HS-5 (cell line): ENCODE data around the gene TEK.

Experiments used
- DNase-seq: peaks from one replicate; pipeline ENCODE4 v3.0.0-alpha.2; 2012; ENCODE audit warnings: low read depth

Gene TEK

DNA sequence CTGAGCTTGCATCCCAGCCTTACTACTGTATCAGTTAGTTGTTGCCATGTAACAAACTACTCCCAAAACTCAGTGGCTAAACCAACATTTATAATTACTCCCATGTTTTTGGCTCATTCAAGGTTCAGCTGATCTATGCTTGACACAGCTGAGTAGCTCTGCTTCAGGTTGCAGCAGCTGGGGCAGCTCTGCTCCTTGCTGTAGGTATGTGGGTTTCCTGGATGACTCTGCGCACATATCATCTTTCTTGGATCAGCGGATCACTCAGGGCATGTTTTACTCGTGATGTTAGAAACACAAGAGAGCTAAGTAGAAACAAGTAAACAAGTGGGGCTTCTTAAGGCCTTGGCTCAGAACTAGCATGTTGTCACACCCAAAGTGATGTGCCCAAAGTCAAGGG, 15.1 kb downstream of the TEK start:
- DNase-seq, result no peak

DNA sequence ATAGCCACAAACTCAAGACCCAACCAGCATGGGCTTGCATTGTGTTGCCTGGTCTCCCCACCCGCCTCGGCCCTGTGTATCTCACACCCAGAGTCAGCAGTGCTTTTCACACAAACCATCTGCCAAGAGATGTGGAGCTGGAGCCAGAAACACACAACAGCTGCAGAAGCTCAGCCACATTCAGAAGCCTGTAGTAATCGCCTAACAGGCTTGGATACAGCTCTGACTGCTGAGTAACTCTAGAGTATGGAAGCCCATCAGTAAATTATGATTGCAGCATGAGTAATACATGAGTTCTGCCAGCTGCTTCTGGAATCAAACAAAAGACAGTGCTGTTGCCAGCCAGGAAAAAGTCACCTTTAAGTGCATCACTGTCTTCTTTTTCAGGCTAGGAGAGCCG, 16.0 kb downstream of the TEK start:
- DNase-seq, result peak; percentile 87

DNA sequence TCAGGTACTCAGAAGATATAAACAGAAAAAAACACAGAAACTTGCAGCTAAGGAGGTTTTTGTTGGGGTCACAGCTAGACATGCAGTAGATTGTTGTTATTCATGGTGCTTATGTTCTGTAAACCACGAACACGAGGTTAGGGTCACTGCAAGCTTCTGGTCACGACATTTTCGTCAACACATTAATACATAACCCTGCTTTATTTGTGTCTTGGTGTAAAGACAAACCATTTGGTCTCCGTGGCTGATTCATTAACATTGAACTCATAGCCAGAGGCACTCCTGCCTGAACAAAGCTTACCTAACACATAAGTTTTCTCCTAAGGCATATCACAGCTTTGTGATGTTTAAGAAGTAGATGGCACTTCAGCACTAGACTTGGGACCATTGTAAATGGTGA, 16.9 kb downstream of the TEK start:
- DNase-seq, result no peak

GRCh38 chr9:27126670-27127069, 17.6 kb downstream of the TEK start:
- no peak for DNase-seq

DNA sequence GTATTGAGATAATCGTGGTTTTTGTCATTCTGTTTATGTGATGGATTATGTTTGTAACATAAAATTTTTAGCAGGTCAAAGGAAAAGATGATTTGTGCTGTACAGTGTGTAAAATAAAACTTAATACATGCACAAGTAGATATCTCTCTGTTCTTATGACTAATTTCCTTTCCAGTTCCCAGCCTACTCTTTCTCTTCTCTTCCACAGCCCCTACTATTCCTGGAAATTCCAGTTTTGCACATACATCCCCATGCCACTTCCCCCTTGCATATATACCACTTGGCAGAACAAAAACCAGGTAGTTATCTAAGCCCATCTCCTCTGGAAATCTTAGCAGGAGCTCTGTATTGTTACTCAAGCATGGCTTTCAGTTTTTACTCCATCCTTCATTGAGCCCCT, 20.2 kb downstream of the TEK start:
- no peak for DNase-seq

DNA sequence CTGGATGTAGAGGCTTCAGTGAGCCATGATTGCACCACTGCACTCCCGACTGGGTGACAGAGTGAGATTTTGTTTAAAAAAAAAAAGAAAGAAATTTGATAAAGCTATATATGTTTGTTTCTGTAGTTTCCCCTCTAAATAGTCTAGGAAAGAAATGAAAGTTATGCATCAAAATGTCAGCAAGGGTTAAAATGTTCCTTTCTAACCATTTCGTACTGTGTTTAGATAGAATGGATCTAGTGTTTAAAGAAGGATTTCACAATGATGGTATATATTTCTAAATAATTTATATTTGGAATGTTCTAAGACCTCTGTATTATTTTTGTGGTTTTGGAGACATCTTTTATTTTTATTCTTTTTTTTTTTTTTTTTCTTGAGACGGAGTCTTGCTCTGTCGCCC, 22.7 kb downstream of the TEK start:
- no peak for DNase-seq

DNA sequence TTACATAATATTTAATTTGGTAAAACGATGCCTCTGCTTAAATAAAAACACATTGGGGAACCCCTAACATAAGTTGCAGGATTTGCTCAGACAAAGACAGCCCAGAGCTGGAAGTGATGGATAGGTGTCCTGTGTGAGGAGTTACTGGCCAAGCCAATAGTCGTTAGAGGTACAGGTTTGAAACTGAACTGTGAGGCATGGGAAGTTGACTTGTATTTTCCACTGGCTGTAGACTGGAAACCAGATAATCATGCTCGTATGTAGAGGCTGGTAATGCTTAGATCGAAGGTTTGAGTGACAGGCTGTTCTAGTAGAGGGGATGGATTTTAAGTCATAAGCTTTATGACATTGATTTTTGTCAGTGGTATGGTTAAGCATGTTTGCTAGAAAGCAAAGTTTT, 24.8 kb downstream of the TEK start:
- DNase-seq, result no peak

DNA sequence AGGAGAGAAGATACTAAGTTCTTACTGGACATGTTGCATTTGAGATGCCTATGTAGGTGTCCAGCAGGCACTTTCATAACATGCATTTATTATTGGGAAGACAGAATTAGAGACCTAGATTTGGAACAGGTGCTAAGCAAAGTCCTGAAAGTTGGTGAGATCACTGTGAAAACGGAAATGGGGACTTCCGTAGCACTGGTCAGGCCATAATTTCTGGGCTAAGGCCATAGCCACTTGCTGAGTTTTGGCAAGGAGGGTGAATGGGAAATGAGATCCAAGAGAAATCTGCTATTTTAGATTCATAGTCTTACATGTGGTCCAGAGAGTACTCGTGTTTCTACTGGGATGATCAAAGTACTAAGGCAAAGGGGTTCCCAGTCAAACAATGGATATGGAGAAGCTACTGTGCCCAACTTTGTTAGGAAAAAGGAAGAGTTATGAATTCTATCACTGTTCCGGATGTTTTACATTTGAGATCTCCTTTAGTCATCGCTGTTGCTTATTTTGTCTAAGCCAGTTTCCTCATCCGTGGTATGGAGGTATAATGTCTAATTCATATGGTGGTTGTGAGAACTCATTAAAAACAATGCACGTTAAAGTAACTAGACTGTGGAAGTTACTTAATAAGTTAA, 33.4 kb downstream of the TEK start:
- DNase-seq, result no peak

DNA sequence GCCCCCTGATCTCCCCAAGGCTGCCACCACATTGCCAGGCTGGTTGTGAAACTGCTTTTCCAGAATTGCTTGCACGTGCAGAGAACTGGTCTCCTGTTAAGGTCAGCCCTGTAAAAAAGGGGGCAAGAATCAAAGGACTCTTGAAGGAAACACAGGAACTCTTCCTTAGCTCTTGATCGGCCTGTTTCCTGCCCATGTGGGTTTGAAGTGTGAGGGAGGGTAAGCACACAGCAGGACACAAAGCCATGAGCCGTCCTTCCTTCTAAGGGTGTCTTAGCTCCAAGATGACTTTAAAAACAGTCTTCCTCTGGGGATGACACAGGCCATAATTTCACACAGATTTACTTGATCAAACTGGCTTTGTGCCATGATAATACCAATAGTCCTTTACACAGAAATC, 36.1 kb downstream of the TEK start:
- no peak for DNase-seq

- no peak for DNase-seq
Observed at GRCh38 chr9:27149651-27150050, 40.6 kb downstream of the TEK start.

- no peak for DNase-seq
Observed at GRCh38 chr9:27150746-27151406, 41.9 kb downstream of the TEK start.

DNA sequence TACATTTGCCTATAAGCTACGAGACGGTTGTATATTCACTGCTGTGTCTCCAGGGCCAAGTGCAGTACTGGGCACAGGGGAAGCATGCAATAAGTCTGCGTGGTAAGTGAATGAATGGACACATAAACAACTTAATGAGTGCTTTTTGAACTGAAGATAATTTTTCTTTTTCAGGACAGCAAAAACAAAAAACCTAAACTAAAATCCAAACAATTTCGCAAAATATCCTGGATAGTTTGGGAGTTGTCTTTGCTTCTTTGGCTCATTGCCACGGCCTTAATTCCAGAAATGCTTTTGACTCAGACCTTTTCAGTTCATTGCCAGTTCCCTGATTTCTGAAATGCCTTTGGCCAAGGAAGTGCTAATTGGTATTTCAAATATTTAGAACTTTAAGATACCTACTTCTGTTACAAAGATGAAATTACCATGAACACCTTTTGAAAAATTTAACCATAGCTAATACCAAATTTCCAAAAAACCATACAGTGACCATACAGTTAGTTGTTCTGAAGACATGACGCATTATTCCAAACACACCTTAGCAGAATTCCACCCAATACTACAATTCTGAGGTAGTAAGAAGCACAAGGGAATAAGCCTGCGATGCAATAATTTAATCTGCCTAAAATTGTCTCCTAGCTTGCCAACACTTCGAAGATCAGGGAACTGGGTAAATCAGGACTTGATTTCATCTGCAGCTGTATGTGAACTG, 42.8 kb downstream of the TEK start:
- peak; percentile 49 for DNase-seq

DNA sequence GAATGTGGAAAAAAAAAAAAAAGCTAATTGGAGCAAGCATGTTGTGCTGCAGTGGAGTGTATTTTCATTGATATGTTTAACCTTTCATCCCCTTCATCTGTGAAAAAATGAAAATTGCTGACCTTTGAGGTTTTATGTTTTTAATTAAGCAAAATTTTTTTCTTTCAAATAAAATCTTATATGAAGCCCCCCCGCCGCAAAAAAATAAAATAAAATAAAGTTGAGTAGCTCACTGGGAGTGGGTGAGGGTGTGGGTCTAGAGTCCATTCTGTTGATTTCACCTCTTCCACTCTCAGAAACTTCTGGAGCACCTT, 43.3 kb downstream of the TEK start:
- no peak for DNase-seq

GRCh38 chr9:27154908-27155307, 45.9 kb downstream of the TEK start:
- peak; percentile 58 for DNase-seq

DNA sequence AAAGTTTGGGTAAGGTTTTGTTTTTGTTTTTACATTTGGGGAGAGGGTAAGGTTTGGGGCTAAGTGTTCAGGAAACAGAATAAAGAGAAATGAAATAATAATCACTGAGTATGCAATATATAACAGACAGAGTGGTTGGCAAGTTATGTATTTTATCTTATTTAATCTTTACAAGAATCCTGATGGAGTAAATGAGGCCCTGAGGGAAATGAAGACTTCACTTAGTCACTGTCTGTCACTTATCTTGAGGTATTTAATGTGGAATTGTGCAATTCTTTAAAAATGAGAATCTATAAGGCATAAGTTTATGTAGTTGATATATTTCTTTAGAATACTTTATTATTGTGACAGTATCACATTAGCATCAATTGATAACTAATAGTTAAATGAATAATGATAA, 48.1 kb downstream of the TEK start:
- no peak for DNase-seq

- no peak for DNase-seq
Observed at GRCh38 chr9:27157736-27158135, 48.7 kb downstream of the TEK start.

DNA sequence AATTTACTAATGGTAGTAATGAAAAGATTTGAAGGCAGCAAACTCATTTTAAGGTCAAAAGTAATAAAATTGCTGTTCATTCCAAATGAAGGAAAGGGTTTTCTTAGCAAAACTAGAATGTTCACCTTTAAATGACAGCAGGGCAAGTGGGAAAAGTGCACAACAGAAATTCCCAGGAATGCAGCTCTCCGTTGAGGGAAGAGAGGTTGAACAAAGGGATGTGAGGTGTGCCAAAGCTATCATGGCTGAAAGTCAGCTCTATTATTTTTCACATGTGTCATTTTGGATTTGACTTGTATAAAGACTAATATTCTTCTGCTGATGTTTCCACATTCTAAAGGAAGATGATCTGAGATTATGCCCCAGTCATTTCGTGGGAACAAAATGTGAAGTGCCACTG, 51.6 kb downstream of the TEK start:
- no peak for DNase-seq

DNA sequence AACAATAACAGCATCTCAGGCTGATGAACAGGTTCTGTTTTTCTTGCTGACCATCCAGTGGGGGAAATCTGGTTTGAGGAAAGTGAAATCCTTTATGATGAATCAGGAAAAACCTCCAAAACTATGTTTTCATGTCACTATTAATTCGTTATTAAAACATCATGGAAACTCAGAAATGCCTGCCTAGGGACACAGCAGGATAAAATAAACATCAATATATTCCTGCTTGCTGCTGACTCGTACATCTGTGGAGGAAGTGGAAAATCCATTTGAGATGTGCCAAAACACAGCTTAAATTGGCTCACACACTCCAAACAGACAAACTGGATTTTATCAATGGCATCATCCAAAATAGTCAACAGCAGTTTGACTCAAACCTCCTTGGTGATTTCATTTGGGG, 53.0 kb downstream of the TEK start:
- no peak for DNase-seq

GRCh38 chr9:27165068-27165467, 56.0 kb downstream of the TEK start:
- DNase-seq, result no peak

DNA sequence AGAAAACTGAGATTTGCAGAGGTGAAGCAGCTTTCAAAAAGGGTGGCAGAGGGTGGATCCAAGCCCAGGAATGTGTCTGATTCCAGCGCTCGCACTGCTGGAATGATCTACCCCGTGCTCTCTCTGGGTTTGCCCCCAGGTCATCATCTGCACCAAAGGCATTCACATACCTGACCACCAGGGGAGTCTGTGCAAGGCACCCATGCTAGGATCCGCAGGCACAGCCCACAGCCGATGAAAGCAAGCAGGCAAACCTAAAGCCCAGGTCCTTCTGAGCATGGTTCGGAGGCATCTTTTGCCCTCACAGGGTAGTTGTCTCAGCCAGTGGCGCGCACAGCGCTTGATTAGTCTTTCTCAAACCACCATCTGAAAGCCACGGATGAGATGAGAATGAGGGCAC, 56.6 kb downstream of the TEK start:
- no peak for DNase-seq

GRCh38 chr9:27168496-27168895, 59.5 kb downstream of the TEK start:
- DNase-seq, result no peak

DNA sequence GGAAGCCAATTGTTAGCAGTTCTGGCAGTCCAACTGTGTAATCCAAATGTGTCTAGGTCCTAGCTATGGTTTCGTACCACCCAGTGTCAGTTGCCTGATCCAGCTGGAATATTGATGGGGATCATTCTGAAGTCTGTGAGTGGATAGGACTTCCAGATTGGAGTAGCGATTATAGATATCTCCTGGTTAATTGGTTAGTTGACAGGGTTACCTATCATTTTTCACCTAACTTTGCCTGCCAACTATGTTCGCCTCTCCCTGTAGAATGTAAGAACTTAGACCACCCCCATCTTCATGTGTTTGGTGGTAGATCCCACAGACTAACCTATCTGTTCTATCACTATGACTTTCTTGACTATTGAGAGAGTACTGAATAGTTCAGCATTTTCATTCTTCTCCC, 59.9 kb downstream of the TEK start:
- DNase-seq, result no peak

GRCh38 chr9:27176971-27177370, 67.9 kb downstream of the TEK start:
- DNase-seq, result no peak
